Muscle layer of duodenum (tissue), 2 donors: ENCODE data around the gene CD27.
"Not testable (repeated sequence)": the region's sequence is repeated elsewhere in the genome, so short reads cannot be mapped to it uniquely, and the experiment has no call there.

Experiments
- H3K27ac ChIP-seq: one replicate; pipeline ENCODE4 v1.7.0; 2013; ENCODE audit warnings: mild to moderate bottlenecking, low read length
- H3K27me3 ChIP-seq: one replicate; pipeline ENCODE4 v1.7.0; 2013; ENCODE audit warnings: low read depth, mild to moderate bottlenecking, control low read depth, low read length
- H3K36me3 ChIP-seq, 2 donors: one replicate each; pipeline ENCODE4 v1.7.0; 2013; ENCODE audit warnings: low read length in 2 of 2, control low read depth in 1 of 2, mild to moderate bottlenecking in 1 of 2; ENCODE audit not compliant: insufficient read depth in 2 of 2, control insufficient read depth in 1 of 2
- H3K4me1 ChIP-seq, 2 donors: one replicate each; pipeline ENCODE4 v1.7.0; 2013; ENCODE audit warnings: low read length in 2 of 2, mild to moderate bottlenecking in 2 of 2, control low read depth in 1 of 2, moderate library complexity in 1 of 2; ENCODE audit not compliant: insufficient read depth in 2 of 2, control insufficient read depth in 1 of 2
- H3K4me3 ChIP-seq, 2 donors: one replicate each; pipeline ENCODE4 v1.7.0; 2013; ENCODE audit warnings: low read length in 2 of 2, low read depth in 1 of 2, mild to moderate bottlenecking in 1 of 2
- H3K9me3 ChIP-seq, 2 donors: one replicate each; pipeline ENCODE4 v1.7.0; 2013; ENCODE audit warnings: low read length in 2 of 2, control low read depth in 1 of 2, mild to moderate bottlenecking in 1 of 2; ENCODE audit not compliant: control insufficient read depth in 1 of 2
- donor health status: healthy.

CD27 gene

DNA sequence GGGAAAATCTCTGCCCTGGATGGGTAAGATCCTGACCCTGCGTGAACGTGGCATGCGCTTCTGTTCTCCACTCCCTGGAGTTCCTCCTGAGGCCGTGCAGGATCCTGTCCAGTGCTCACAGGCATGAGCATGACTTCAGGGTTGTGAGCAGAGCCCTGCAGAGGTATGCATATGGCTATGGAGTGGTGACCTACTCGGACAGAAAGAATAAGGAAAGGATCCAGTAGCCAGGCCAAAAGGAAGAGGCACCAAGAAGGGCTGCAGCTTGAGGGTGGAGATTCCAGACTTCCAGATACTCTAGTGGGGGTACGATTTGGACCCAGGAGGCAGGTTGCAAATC, 20.8 kb upstream of the CD27 start:
- Histone ChIP-seq H3K27ac (no peak overlapping the region), H3K9me3 (no peaks in the 10 kb centered on the region), H3K36me3 (no peaks in the 10 kb centered on the region), H3K4me3 (no peak overlapping the region), H3K4me1 (peaks cover 0 to 11% of the 10 kb centered on the region in 2 donors), H3K27me3 (no peaks in the 10 kb centered on the region)

GRCh38 chr12:6424866-6425265, 19.9 kb upstream of the CD27 start:
- H3K36me3 ChIP-seq = no peaks in the 10 kb centered on the region
- H3K27me3 ChIP-seq = no peaks in the 10 kb centered on the region
- H3K4me3 ChIP-seq = no peak overlapping the region
- H3K9me3 ChIP-seq = no peaks in the 10 kb centered on the region
- H3K4me1 ChIP-seq = peaks cover 0 to 11% of the 10 kb centered on the region in 2 donors
- H3K27ac ChIP-seq = no peak overlapping the region

DNA sequence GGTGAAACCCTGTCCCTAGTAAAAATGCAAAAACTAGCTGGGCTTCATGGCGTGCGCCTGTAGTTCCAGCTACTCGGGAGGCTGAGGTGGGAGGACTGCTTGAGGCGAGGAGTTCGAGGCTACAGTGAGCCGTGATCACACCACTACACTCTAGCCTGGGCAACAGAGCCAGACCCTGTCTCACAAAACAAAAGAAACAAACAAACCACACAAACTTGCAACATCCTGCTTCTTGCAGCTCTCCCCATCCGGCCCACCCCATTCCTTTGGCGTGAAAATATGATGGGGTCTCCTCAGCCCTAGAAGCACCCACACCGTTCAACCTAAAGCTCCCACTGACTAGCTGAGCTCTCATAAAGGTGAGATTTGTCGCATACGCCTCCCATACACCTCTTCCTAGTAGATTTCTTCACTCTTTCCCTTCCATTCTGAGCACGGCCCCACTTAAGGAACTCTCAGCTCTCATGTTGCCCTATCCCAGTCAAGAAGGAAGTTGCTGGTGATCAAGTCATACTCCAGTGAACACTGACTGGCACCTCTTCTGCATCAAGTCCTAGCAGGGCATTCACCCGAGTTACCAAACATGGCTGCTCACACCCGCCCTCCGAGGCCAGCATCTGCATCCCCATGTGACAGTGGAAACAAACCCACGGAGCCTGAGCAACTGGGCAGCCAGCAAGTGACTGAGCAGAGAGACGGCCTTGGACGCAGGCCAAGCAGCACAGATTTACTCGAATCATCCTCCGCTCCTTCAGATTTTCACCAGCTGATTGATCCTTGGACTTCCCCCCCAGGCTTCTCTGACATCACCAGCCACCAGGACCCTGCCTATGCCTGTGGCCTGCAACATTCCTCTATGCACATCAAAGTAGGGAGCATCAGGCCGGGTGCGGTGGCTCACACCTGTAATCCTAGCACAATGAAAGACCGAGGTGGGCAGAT, 18.9 kb upstream of the CD27 start:
- no peaks in the 10 kb centered on the region for H3K36me3 ChIP-seq
- no peaks in the 10 kb centered on the region for H3K9me3 ChIP-seq
- H3K27me3 ChIP-seq = no peaks in the 10 kb centered on the region
- H3K27ac ChIP-seq = no peak overlapping the region
- H3K4me3 ChIP-seq = no peak overlapping the region
- H3K4me1 ChIP-seq = peaks cover 4 to 8% of the 10 kb centered on the region in 2 donors

DNA sequence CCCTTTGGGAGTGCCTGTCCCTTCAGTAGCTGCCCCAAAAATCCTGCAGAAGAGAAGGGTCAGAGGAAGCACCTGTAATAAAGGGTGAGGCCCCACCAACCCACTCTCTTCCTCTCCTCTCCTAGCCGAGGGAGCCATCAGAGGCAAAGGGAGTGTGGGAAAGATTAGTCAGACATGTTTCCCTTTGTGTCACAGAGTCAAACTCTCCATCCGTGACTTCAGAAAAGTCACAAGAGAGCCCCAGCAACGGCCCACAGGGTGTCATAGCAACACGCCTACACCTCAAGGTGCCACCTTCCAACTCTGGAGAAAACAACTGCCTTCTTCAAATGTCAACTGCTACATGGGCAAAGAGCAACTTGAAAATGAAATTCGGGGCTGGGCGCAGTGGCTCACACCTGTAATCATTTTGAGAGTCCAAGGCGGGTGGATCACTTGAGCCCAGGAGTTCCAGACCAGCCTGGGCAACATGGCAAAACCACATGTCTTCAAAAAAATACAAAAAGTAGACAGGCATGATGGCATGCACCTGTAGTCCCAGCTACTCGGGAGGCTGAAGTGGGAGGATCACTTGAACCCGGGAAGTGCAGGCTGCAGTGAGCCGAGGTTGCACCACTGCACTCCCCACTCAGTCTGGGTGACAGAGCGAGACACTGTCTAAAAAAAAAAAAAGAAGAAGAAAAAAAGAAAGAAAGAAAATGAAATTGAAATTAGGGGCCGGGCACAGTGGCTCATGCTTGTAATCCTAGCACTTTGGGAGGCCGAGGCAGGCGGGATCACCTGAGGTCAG, 17.7 kb upstream of the CD27 start:
- H3K4me3 ChIP-seq = no peak overlapping the region
- peaks cover 4 to 10% of the 10 kb centered on the region in 2 donors for H3K4me1 ChIP-seq
- no peaks in the 10 kb centered on the region for H3K27me3 ChIP-seq
- H3K27ac ChIP-seq = peak overlapping the region; percentile 16
- H3K36me3 ChIP-seq = no peaks in the 10 kb centered on the region
- H3K9me3 ChIP-seq = no peaks in the 10 kb centered on the region

DNA sequence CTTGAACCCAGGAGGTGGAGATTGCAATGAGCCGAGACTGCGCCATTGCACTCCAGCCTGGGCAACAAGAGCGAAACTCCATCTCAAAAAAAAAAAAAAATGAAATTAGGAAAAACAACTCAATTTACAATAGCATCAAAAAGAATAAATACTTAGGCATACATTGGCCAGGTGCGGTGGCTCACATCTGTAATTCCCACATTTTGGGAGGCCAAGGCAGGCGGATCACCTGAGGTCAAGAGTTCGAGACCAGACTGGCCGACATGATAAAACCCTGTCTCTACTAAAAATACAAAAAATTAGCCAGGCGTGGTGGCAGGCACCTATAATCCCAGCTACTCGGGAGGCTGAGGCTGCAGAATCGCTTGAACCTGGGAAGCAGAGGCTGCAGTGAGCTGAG, 17.0 kb upstream of the CD27 start:
- H3K4me3 ChIP-seq, H3K27ac ChIP-seq, H3K27me3 ChIP-seq, H3K36me3 ChIP-seq, H3K9me3 ChIP-seq, H3K4me1 ChIP-seq: not testable (repeated sequence)

GRCh38 chr12:6428326-6428725, 16.4 kb upstream of the CD27 start:
- H3K4me1 ChIP-seq = peaks cover 4 to 10% of the 10 kb centered on the region in 2 donors
- no peak overlapping the region for H3K4me3 ChIP-seq
- no peaks in the 10 kb centered on the region for H3K36me3 ChIP-seq
- H3K9me3 ChIP-seq = no peaks in the 10 kb centered on the region
- no peak overlapping the region for H3K27ac ChIP-seq
- no peaks in the 10 kb centered on the region for H3K27me3 ChIP-seq

- Histone ChIP-seq H3K4me3 (peak overlapping the region; percentile 22 to 44), H3K27me3 (no peaks in the 10 kb centered on the region), H3K9me3 (no peaks in the 10 kb centered on the region), H3K27ac (peak overlapping the region; percentile 93), H3K4me1 (peaks cover 4% of the 10 kb centered on the region in 2 donors), H3K36me3 (no peaks in the 10 kb centered on the region)
These were observed 14.4 kb upstream of the CD27 start for GRCh38 chr12:6430124-6430989.

DNA sequence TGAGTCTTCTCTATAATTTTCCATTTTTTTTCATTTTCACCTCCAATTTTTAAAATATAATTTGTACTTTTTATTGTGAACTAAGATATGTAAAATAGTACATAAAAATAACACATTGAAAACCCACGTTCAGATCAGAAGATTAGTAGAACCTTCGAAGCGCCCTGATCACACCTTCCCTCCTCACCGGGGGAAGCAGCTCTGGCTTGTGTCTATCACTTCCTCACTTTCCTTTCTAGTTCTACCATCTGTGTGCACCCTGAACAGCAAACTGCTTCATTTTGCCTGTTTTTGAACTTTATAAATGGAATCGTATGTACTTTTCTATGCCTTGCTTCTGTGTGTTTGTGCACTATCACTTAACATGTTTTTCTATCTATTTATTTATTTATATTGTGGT, 11.8 kb upstream of the CD27 start:
- no peak overlapping the region for H3K27ac ChIP-seq

GRCh38 chr12:6434205-6435140, 10.3 kb upstream of the CD27 start:
- H3K4me3 ChIP-seq = no peak overlapping the region
- peaks cover 4 to 5% of the 10 kb centered on the region in 2 donors for H3K36me3 ChIP-seq
- H3K27me3 ChIP-seq = no peaks in the 10 kb centered on the region
- no peaks in the 10 kb centered on the region for H3K9me3 ChIP-seq
- peaks cover 4% of the 10 kb centered on the region in 2 donors for H3K4me1 ChIP-seq
- H3K27ac ChIP-seq = no peak overlapping the region

More for the DNA sequence above, 11.8 kb upstream of the CD27 start:
- Histone ChIP-seq H3K9me3 (no peaks in the 10 kb centered on the region), H3K27me3 (no peaks in the 10 kb centered on the region), H3K4me3 (no peak overlapping the region), H3K36me3 (no peaks in the 10 kb centered on the region), H3K4me1 (peaks cover 4% of the 10 kb centered on the region in 2 donors)

DNA sequence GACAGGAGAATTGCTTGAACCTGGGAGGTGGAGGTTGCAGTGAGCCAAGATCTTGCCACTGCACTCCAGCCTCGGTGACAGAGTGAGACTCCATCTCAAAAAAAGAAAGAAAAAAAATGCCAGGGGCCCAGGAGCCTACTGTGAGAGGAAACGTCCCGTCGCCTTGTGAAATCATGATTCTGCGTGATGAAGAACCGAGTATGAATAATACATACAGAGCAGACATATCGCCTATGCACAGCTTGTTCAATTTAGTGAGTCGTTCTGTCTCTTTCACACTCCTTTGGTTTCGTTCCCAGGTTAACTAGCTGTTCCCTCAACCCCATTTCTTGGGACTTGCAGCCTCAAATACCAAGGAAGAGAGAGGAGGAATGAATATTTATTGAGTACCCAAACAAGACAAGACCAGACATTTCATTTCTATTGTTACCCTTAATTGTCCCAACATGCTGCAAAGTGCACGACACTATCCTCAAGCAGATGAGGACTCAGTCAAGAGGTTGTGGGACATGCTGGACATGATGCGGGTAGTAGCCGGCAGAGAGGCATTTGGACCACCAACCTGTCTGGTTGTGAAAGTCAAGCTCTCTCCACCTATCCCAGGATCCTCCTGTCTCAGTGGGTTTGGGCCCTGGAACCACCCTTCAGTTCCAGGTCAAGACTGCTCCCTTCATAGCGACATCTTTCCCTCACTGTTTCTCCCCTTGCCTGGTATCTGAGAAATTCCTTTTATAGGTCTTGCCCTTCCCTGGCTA, 8.6 kb upstream of the CD27 start:
- no peaks in the 10 kb centered on the region for H3K4me1 ChIP-seq
- no peaks in the 10 kb centered on the region for H3K9me3 ChIP-seq
- no peak overlapping the region for H3K27ac ChIP-seq
- no peak overlapping the region for H3K4me3 ChIP-seq
- no peaks in the 10 kb centered on the region for H3K27me3 ChIP-seq
- H3K36me3 ChIP-seq = peaks cover 6 to 7% of the 10 kb centered on the region in 2 donors
